ENCODE data around the gene HNRNPL. TPM values are rescaled to one million over a fixed set of nuclear protein-coding genes. Genes with fewer than 3 reads are reported as not detected.

Gene HNRNPL
- total and polyA plus RNA-seq, 9 of the 15 experiments (the other 6 are each of a cell fraction or from before 2014, with no cell fraction given) = 39.5 to 610 (median 299) TPM

DNA sequence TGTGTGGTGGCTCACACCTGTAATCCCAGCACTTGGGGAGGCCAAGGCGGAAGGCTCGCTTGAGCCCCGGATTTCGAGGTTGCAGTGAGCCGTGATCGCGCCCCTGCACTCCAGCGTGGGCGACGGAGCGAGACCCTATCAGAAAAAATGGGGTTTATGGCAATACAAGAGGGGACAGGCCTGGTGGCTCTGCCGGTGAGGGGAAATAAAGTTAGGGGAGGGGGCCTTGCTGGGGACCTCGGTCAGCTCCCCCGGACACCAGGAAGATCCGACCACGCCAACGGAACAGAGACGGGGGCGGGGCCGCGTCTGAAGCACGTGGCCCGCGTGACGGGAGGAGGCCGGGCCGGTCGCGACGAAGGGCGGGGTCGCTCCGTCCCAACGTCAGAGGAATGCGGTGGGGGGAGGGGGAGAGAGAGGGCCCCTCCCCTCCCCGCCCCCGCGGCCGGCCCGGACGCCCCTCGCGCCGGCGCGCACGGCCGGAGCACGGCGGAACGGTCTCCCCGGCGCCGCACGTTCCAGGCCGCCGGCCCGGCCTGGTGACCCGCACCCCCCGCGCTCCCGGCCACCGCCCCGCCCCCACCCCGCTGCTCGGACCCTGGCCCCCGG, 1.9 kb upstream of the HNRNPL start (continued):
- TF ChIP-seq SMAD2 (IDR thresholded peaks at IDR 0.05; ENCODE audit: low read depth, low read length) = no peak
- TF ChIP-seq IFI16 (CRISPR knock-in tag; IDR thresholded peaks at IDR 0.05) = no peak
- TF ChIP-seq SREBF1 (IDR thresholded peaks at IDR 0.05; ENCODE audit: borderline replicate concordance, low read depth, low read length) = no peak
- TF ChIP-seq CREB1 (IDR thresholded peaks at IDR 0.05) = peak; percentile 95
- peak; percentile 91 for TF ChIP-seq CREB1 (CRISPR knock-in tag; IDR thresholded peaks at IDR 0.05)
- TF ChIP-seq, protein P1, sequence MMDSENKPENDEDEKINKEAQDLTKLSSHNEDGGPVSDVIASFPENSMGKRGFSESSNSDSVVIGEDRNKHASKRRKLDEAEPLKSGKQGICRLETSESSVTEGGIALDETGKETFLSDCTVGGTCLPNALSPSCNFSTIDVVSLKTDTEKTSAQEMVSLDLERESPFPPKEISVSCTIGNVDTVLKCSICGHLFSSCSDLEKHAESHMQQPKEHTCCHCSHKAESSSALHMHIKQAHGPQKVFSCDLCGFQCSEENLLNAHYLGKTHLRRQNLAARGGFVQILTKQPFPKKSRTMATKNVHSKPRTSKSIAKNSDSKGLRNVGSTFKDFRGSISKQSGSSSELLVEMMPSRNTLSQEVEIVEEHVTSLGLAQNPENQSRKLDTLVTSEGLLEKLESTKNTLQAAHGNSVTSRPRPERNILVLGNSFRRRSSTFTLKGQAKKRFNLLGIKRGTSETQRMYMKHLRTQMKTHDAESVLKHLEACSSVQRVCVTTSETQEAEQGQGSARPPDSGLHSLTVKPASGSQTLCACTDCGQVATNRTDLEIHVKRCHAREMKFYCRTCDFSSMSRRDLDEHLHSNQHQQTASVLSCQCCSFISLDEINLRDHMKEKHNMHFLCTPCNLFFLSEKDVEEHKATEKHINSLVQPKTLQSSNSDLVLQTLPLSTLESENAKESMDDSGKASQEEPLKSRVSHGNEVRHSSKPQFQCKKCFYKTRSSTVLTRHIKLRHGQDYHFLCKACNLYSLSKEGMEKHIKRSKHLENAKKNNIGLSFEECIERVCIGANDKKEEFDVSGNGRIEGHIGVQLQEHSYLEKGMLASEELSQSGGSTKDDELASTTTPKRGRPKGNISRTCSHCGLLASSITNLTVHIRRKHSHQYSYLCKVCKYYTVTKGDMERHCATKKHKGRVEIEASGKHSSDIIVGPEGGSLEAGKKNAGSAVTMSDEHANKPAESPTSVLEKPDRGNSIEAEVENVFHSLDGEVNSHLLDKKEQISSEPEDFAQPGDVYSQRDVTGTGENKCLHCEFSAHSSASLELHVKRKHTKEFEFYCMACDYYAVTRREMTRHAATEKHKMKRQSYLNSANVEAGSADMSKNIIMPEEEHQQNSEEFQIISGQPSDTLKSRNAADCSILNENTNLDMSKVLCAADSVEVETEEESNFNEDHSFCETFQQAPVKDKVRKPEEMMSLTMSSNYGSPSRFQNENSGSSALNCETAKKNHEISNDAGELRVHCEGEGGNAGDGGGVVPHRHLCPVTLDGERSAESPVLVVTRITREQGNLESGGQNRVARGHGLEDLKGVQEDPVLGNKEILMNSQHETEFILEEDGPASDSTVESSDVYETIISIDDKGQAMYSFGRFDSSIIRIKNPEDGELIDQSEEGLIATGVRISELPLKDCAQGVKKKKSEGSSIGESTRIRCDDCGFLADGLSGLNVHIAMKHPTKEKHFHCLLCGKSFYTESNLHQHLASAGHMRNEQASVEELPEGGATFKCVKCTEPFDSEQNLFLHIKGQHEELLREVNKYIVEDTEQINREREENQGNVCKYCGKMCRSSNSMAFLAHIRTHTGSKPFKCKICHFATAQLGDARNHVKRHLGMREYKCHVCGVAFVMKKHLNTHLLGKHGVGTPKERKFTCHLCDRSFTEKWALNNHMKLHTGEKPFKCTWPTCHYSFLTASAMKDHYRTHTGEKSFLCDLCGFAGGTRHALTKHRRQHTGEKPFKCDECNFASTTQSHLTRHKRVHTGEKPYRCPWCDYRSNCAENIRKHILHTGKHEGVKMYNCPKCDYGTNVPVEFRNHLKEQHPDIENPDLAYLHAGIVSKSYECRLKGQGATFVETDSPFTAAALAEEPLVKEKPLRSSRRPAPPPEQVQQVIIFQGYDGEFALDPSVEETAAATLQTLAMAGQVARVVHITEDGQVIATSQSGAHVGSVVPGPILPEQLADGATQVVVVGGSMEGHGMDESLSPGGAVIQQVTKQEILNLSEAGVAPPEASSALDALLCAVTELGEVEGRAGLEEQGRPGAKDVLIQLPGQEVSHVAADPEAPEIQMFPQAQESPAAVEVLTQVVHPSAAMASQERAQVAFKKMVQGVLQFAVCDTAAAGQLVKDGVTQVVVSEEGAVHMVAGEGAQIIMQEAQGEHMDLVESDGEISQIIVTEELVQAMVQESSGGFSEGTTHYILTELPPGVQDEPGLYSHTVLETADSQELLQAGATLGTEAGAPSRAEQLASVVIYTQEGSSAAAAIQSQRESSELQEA (IDR thresholded peaks at IDR 0.05; ENCODE audit: low read depth) = no peak
- TF ChIP-seq BHLHE40 (IDR thresholded peaks at IDR 0.05; ENCODE audit: low read length) = peak; percentile 93
- TF ChIP-seq KDM4B (IDR thresholded peaks at IDR 0.05; ENCODE audit: borderline replicate concordance in 2 of 2, low read depth in 1 of 2) = peak in 1 of 2 experiments; percentile 60; a peak in 1 of 4 replicates
- TF ChIP-seq CCNT2 (IDR thresholded peaks at IDR 0.05; ENCODE audit: borderline replicate concordance, extremely low read depth, insufficient read length, low read depth, low read length) = peak; percentile 94
- TF ChIP-seq, protein P2, sequence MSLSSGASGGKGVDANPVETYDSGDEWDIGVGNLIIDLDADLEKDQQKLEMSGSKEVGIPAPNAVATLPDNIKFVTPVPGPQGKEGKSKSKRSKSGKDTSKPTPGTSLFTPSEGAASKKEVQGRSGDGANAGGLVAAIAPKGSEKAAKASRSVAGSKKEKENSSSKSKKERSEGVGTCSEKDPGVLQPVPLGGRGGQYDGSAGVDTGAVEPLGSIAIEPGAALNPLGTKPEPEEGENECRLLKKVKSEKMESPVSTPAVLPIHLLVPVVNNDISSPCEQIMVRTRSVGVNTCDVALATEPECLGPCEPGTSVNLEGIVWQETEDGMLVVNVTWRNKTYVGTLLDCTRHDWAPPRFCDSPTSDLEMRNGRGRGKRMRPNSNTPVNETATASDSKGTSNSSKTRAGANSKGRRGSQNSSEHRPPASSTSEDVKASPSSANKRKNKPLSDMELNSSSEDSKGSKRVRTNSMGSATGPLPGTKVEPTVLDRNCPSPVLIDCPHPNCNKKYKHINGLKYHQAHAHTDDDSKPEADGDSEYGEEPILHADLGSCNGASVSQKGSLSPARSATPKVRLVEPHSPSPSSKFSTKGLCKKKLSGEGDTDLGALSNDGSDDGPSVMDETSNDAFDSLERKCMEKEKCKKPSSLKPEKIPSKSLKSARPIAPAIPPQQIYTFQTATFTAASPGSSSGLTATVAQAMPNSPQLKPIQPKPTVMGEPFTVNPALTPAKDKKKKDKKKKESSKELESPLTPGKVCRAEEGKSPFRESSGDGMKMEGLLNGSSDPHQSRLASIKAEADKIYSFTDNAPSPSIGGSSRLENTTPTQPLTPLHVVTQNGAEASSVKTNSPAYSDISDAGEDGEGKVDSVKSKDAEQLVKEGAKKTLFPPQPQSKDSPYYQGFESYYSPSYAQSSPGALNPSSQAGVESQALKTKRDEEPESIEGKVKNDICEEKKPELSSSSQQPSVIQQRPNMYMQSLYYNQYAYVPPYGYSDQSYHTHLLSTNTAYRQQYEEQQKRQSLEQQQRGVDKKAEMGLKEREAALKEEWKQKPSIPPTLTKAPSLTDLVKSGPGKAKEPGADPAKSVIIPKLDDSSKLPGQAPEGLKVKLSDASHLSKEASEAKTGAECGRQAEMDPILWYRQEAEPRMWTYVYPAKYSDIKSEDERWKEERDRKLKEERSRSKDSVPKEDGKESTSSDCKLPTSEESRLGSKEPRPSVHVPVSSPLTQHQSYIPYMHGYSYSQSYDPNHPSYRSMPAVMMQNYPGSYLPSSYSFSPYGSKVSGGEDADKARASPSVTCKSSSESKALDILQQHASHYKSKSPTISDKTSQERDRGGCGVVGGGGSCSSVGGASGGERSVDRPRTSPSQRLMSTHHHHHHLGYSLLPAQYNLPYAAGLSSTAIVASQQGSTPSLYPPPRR (CRISPR knock-in tag; IDR thresholded peaks at IDR 0.05; ENCODE audit: borderline replicate concordance) = 0 out of 2 replicates have a peak, but pooled peaks have one; percentile 13
- TF ChIP-seq, protein P3, sequence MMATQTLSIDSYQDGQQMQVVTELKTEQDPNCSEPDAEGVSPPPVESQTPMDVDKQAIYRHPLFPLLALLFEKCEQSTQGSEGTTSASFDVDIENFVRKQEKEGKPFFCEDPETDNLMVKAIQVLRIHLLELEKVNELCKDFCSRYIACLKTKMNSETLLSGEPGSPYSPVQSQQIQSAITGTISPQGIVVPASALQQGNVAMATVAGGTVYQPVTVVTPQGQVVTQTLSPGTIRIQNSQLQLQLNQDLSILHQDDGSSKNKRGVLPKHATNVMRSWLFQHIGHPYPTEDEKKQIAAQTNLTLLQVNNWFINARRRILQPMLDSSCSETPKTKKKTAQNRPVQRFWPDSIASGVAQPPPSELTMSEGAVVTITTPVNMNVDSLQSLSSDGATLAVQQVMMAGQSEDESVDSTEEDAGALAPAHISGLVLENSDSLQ (IDR thresholded peaks at IDR 0.05) = peak; percentile 40; the same call in 1 of the 2 replicates
- TF ChIP-seq ZNF324 (CRISPR knock-in tag; IDR thresholded peaks at IDR 0.05) = peak; percentile 20; the same call in 1 of the 2 replicates
- no peak for TF ChIP-seq ZNF274 (IDR thresholded peaks at IDR 0.05; ENCODE audit: borderline replicate concordance, low read depth, low read length)
